ENCODE data around the gene CCDC88C.

CCDC88C gene

DNA sequence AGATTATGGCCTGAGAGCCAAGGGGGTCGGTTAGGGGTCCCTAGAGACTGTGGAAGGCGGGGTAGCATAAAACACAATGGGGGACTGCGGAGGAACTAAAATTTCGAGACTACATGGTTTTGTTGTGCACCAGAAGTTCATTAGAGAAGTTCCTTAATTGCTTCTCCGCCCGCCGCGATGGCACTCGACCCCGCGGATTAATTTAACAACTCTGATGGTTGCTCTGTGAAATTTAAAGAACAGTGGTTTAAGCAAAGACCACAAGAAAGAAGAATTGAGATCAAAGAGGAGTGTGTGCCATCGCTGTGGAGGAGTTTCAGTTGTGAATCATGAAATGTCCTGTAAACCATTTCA, 1.4 kb upstream of the CCDC88C start:
- H3K36me3 ChIP-seq (ENCODE audit: insufficient read depth, low read length): peaks cover 28% of the 10 kb centered on the region
- peaks cover 36% of the 10 kb centered on the region for H3K4me1 ChIP-seq (ENCODE audit: insufficient read depth, low read length, severe bottlenecking)
- peaks cover 24% of the 10 kb centered on the region for H3K79me2 ChIP-seq (ENCODE audit: insufficient read depth, low read length)
- no peaks in the 10 kb centered on the region for H3K27me3 ChIP-seq (ENCODE audit: insufficient read depth, low read length)
- H3F3A ChIP-seq (ENCODE audit: insufficient read depth, low read length): no peaks in the 10 kb centered on the region
- no peaks in the 10 kb centered on the region for H3K9me3 ChIP-seq (ENCODE audit: low read length)
- H3K9me2 ChIP-seq (ENCODE audit: low read depth, low read length): no peaks in the 10 kb centered on the region
- H4K20me1 ChIP-seq (ENCODE audit: insufficient read depth, low read length): no peaks in the 10 kb centered on the region
- peak overlapping the region; percentile 49 for H3K4me2 ChIP-seq (ENCODE audit: low read length)
- H3K9ac ChIP-seq (ENCODE audit: low read length): peak overlapping the region; percentile 28; the same call in 1 of the 2 replicates
- no peak overlapping the region for H2AFZ ChIP-seq (ENCODE audit: low read length)
- TF ChIP-seq, protein P1, sequence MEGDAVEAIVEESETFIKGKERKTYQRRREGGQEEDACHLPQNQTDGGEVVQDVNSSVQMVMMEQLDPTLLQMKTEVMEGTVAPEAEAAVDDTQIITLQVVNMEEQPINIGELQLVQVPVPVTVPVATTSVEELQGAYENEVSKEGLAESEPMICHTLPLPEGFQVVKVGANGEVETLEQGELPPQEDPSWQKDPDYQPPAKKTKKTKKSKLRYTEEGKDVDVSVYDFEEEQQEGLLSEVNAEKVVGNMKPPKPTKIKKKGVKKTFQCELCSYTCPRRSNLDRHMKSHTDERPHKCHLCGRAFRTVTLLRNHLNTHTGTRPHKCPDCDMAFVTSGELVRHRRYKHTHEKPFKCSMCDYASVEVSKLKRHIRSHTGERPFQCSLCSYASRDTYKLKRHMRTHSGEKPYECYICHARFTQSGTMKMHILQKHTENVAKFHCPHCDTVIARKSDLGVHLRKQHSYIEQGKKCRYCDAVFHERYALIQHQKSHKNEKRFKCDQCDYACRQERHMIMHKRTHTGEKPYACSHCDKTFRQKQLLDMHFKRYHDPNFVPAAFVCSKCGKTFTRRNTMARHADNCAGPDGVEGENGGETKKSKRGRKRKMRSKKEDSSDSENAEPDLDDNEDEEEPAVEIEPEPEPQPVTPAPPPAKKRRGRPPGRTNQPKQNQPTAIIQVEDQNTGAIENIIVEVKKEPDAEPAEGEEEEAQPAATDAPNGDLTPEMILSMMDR (IDR thresholded peaks at IDR 0.05; ENCODE audit: low read length): no peak
- no peak for TF ChIP-seq EZH2 (IDR thresholded peaks at IDR 0.05; ENCODE audit: borderline replicate concordance, low read length)
- H3K27ac ChIP-seq (ENCODE audit: low read depth, low read length, poor library complexity, severe bottlenecking): peak overlapping the region; percentile 84
- H3K4me3 ChIP-seq (ENCODE audit: low read depth, low read length, poor library complexity, severe bottlenecking): peak overlapping the region; percentile 37

DNA sequence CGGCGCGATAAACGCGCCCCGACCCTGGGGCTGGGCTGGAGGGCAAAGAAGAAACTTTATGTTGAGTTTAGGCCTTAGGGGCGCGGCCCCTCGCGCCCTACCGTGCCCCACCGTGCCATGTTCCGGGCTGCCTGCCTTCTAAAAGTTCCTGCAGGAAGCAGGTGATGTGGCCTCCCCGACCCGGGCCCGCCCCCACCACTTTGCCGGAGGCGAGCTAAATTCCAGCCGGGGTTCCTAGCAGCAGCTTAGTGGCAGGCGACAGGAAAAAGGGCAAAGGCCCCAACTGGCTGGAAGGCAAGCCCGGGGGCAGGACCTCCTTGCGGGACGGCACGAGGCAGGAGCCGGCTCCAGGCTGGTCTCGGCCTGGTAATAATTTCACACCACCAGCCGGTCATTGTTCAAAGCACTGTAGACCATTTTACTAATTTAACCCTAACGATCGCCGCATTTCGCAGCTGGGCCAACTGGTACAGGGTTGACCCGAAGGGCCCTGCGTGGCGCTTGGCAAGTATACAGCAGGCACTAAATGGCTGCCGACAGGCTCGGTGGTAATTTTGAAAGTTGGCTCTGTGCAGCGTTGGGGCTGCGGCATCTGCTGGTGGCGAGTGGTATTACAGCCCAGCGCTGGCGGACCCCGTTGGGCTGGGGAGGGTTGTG, 895 bp upstream of the CCDC88C start:
- peak overlapping the region; percentile 49 for H3K4me2 ChIP-seq (ENCODE audit: low read length)
- H3K36me3 ChIP-seq (ENCODE audit: insufficient read depth, low read length): peaks cover 33% of the 10 kb centered on the region
- no peaks in the 10 kb centered on the region for H4K20me1 ChIP-seq (ENCODE audit: insufficient read depth, low read length)
- peak overlapping the region; percentile 37 for H3K4me3 ChIP-seq (ENCODE audit: low read depth, low read length, poor library complexity, severe bottlenecking)
- H3F3A ChIP-seq (ENCODE audit: insufficient read depth, low read length): no peaks in the 10 kb centered on the region
- H3K27me3 ChIP-seq (ENCODE audit: insufficient read depth, low read length): no peaks in the 10 kb centered on the region
- peaks cover 41% of the 10 kb centered on the region for H3K4me1 ChIP-seq (ENCODE audit: insufficient read depth, low read length, severe bottlenecking)
- H3K9ac ChIP-seq (ENCODE audit: low read length): peak overlapping the region; percentile 59
- no peaks in the 10 kb centered on the region for H3K9me3 ChIP-seq (ENCODE audit: low read length)
- peaks cover 29% of the 10 kb centered on the region for H3K79me2 ChIP-seq (ENCODE audit: insufficient read depth, low read length)
- no peak overlapping the region for H2AFZ ChIP-seq (ENCODE audit: low read length)
- TF ChIP-seq EZH2 (IDR thresholded peaks at IDR 0.05; ENCODE audit: borderline replicate concordance, low read length): no peak
- TF ChIP-seq, protein P1 (IDR thresholded peaks at IDR 0.05; ENCODE audit: low read length): peak; percentile 99
- peak overlapping the region; percentile 84 for H3K27ac ChIP-seq (ENCODE audit: low read depth, low read length, poor library complexity, severe bottlenecking)
- no peaks in the 10 kb centered on the region for H3K9me2 ChIP-seq (ENCODE audit: low read depth, low read length)

DNA sequence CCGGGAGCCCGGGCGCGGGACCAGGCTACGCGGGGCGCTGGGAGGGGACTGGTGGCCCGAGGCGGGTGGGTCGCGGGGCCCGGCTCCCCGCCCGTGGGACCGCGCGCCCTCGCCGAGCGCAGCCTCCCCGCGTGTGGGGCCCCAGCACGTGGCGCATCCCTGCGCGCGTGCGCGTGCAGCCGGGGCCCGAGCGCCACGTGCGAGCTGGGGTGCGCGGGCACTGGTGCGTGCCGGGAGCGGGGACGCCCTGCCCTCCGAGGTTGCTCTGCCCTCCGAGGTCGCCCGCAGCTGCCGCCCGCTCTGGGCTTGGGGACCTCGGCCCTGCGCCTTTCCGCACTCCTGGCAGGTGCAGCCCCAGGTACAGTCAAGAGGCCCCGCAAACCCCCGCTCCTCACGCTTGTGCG, 365 bp upstream of the CCDC88C start:
- peaks cover 38% of the 10 kb centered on the region for H3K36me3 ChIP-seq (ENCODE audit: insufficient read depth, low read length)
- H3K9me2 ChIP-seq (ENCODE audit: low read depth, low read length): no peaks in the 10 kb centered on the region
- H3K79me2 ChIP-seq (ENCODE audit: insufficient read depth, low read length): peaks cover 34% of the 10 kb centered on the region
- no peak overlapping the region for H2AFZ ChIP-seq (ENCODE audit: low read length)
- no peaks in the 10 kb centered on the region for H4K20me1 ChIP-seq (ENCODE audit: insufficient read depth, low read length)
- H3K9me3 ChIP-seq (ENCODE audit: low read length): no peaks in the 10 kb centered on the region
- H3F3A ChIP-seq (ENCODE audit: insufficient read depth, low read length): no peaks in the 10 kb centered on the region
- peak overlapping the region; percentile 49 for H3K4me2 ChIP-seq (ENCODE audit: low read length)
- no peak for TF ChIP-seq EZH2 (IDR thresholded peaks at IDR 0.05; ENCODE audit: borderline replicate concordance, low read length)
- TF ChIP-seq, protein P1 (IDR thresholded peaks at IDR 0.05; ENCODE audit: low read length): no peak
- H3K27me3 ChIP-seq (ENCODE audit: insufficient read depth, low read length): no peaks in the 10 kb centered on the region
- peak overlapping the region; percentile 84 for H3K27ac ChIP-seq (ENCODE audit: low read depth, low read length, poor library complexity, severe bottlenecking)
- peak overlapping the region; percentile 37 for H3K4me3 ChIP-seq (ENCODE audit: low read depth, low read length, poor library complexity, severe bottlenecking)
- peak overlapping the region; percentile 59 for H3K9ac ChIP-seq (ENCODE audit: low read length)
- peaks cover 46% of the 10 kb centered on the region for H3K4me1 ChIP-seq (ENCODE audit: insufficient read depth, low read length, severe bottlenecking)
